KOPT-K1 (cell line): Measurements from ENCODE around the gene HOXA3.

Source experiments
- H3K27ac ChIP-seq: fragments of 200-600 bp; sonication (generic); 2 replicates; pipeline ENCODE4 v1.5.1; 2016; ENCODE audit warnings: antibody characterized with exemption, mild to moderate bottlenecking, low read depth, low read length; ENCODE audit not compliant: poor library complexity, severe bottlenecking
- H3K36me3 ChIP-seq: fragments of 200-600 bp; sonication (generic); 2 replicates; pipeline ENCODE4 v1.5.1; 2017; ENCODE audit warnings: antibody characterized with exemption, mild to moderate bottlenecking, low read length, moderate library complexity; ENCODE audit not compliant: insufficient read depth
- H3K9me3 ChIP-seq: fragments of 200-600 bp; sonication (generic); 2 replicates; pipeline ENCODE4 v1.5.1; 2017; ENCODE audit warnings: antibody characterized with exemption, low read length, mild to moderate bottlenecking; ENCODE audit not compliant: insufficient read depth, poor library complexity, severe bottlenecking

Gene HOXA3

GRCh38 chr7:27140126-27140857 lies 12.1 kb downstream of the HOXA3 start:
- Histone ChIP-seq H3K36me3 (no peaks in the 10 kb centered on the region), H3K27ac (no peak overlapping the region), H3K9me3 (peaks cover 20% of the 10 kb centered on the region)

GRCh38 chr7:27139334-27140125 lies 12.9 kb downstream of the HOXA3 start:
- H3K27ac ChIP-seq, result no peak overlapping the region
- H3K9me3 ChIP-seq, result peaks cover 14% of the 10 kb centered on the region
- H3K36me3 ChIP-seq, result no peaks in the 10 kb centered on the region

GRCh38 chr7:27138985-27139333 lies 13.4 kb downstream of the HOXA3 start:
- H3K36me3 ChIP-seq, result no peaks in the 10 kb centered on the region
- no peak overlapping the region for H3K27ac ChIP-seq
- H3K9me3 ChIP-seq, result peaks cover 8% of the 10 kb centered on the region

- H3K9me3 ChIP-seq, result peaks cover 3% of the 10 kb centered on the region
- H3K36me3 ChIP-seq, result no peaks in the 10 kb centered on the region
- H3K27ac ChIP-seq, result no peak overlapping the region
Measured at GRCh38 chr7:27138472-27138871, 13.9 kb downstream of the HOXA3 start.

GRCh38 chr7:27137640-27138315 lies 14.6 kb downstream of the HOXA3 start:
- H3K9me3 ChIP-seq, result no peaks in the 10 kb centered on the region
- no peak overlapping the region for H3K27ac ChIP-seq
- no peaks in the 10 kb centered on the region for H3K36me3 ChIP-seq

DNA sequence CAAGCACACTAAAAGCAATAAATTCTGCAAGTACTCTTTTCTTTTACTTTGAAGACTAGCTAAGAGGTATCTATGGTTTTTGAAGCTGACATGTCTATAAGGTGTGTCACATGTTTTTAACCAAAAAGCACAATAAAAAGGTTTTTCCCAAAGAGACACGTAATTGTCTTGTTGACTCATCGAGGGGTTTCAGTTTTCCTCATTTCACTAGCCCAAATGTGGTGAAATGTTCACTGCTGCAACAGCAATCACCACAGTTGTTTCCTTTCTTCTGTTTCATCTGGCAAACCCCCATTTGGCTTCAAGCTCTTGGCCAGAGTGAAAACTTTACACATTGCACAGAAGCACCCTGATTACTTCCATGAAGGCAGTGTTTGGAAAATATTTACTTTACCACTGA lies 18.0 kb downstream of the HOXA3 start:
- H3K27ac ChIP-seq, result no peak overlapping the region

DNA sequence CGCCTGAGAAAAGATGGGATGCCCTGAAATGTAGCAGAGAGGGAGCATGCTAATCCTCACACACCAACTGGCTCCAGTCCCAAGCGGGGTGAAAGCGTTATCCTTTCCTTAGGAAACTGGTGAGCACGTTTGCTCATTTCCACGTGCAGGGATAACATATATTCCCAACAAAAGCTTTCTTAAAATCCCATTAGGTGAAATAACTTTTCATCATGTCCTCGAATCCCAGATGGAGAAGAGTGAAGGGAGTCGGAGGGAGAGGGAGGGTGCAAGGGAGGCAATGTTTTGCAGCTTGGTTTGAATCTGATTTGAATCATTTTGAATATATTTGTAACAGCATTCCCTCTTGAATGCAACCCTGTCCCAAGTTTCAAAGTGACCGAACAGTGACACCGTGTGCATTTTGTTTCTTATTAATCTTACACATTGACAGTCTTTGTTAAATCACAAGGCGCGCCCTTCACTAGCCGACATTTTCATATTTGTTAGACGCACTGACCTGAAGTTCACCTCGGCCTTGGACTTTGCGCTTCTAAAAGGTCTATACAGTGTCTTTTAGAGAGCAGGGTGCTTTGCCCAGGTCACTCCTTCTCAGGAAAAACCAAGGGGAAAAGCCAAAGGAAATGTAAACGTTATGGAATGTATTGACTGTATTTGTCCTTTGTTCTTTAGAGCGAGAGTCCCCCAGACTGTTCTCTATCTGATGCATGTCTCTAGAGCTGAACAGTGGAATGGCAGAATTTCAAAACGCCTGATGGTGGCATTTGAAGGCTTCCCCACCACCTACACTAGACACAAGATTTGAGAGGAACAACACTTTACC lies 18.8 kb downstream of the HOXA3 start:
- H3K27ac ChIP-seq, result no peak overlapping the region
- H3K9me3 ChIP-seq, result peaks cover 12% of the 10 kb centered on the region
- H3K36me3 ChIP-seq, result no peaks in the 10 kb centered on the region

More for the DNA sequence above, 18.0 kb downstream of the HOXA3 start:
- H3K9me3 ChIP-seq, result peaks cover 12% of the 10 kb centered on the region
- no peaks in the 10 kb centered on the region for H3K36me3 ChIP-seq

- Histone ChIP-seq H3K36me3 (no peaks in the 10 kb centered on the region), H3K9me3 (peaks cover 12% of the 10 kb centered on the region), H3K27ac (no peak overlapping the region)
Measured at GRCh38 chr7:27132978-27133377, 19.4 kb downstream of the HOXA3 start.

DNA sequence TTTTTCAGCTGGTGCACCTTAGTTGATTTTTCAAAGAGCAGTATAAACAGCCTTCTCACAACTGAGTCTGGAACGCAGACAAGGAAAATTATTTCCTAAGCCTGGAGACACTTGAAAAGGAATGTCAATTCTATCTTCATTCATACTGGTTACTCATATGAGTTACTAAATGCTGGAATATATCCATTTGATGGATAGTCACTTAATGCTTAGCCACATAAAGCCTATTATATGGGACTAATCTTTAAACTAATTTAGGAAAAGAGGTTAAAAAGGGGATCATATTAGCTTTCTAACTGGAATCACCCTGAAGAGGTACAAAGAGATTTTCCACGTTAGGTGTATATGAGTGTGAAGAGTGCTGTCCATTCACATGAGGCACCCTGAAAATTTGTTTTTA lies 20.2 kb downstream of the HOXA3 start:
- H3K27ac ChIP-seq, result no peak overlapping the region
- no peaks in the 10 kb centered on the region for H3K36me3 ChIP-seq
- peaks cover 12% of the 10 kb centered on the region for H3K9me3 ChIP-seq

GRCh38 chr7:27131390-27131819 lies 21.0 kb downstream of the HOXA3 start:
- Histone ChIP-seq H3K36me3 (no peaks in the 10 kb centered on the region), H3K9me3 (peaks cover 12% of the 10 kb centered on the region), H3K27ac (no peak overlapping the region)

GRCh38 chr7:27130540-27131389 lies 21.6 kb downstream of the HOXA3 start, which contains the start of gene HOXA4:
HOXA4 (minus strand) TSS chr7:27130757; CDS start chr7:27130733, 24 bp downstream.
- Histone ChIP-seq H3K36me3 (no peaks in the 10 kb centered on the region), H3K27ac (no peak within 1 kb of the TSS), H3K9me3 (peaks cover 12% of the 10 kb centered on the region)

- Histone ChIP-seq H3K27ac (no peak overlapping the region), H3K36me3 (no peaks in the 10 kb centered on the region), H3K9me3 (peaks cover 12% of the 10 kb centered on the region)
Measured at GRCh38 chr7:27129729-27130539, 22.4 kb downstream of the HOXA3 start.
